Measurements from ENCODE around the gene CEP170B.

Gene CEP170B

DNA sequence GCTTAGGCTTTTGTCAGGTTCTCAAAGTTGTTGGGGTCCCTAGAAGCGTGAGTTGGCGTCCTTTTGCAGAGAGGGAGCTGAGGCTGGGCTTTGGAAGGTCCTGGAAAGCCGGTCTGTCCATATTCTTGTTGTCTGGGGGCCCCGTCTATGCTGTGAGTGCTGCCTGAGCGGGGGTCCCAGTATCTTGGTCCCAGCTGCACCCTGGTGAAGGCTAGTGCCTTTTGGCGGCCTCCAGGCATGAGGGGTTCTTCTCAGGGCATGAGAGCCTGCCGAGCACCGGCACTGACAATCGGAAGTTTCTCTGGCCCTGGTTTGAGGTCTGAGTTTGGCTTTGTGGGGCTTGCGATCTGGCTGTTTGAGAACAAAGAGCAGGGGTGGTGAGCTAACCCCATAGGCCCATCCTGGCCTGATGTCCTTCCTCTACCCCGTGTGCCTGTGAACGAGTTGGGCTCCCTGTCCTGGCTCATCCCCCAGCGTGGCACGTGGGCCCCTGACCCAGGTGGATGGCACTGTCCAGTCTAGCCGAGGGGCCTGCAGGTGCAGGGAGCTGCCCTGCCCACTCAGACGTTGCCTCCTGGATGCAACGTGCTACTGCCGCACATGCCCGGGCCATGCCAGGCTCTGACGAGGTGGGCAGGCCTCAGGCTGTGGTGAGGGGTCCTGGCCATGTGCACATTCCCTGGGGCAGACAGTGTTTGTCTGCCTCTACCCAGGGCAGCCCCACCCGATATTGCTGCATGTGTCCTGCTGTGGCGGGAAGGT, 3.9 kb downstream of the CEP170B start:
- TF ChIP-seq, protein P1, sequence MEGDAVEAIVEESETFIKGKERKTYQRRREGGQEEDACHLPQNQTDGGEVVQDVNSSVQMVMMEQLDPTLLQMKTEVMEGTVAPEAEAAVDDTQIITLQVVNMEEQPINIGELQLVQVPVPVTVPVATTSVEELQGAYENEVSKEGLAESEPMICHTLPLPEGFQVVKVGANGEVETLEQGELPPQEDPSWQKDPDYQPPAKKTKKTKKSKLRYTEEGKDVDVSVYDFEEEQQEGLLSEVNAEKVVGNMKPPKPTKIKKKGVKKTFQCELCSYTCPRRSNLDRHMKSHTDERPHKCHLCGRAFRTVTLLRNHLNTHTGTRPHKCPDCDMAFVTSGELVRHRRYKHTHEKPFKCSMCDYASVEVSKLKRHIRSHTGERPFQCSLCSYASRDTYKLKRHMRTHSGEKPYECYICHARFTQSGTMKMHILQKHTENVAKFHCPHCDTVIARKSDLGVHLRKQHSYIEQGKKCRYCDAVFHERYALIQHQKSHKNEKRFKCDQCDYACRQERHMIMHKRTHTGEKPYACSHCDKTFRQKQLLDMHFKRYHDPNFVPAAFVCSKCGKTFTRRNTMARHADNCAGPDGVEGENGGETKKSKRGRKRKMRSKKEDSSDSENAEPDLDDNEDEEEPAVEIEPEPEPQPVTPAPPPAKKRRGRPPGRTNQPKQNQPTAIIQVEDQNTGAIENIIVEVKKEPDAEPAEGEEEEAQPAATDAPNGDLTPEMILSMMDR (IDR thresholded peaks at IDR 0.05; ENCODE audit: borderline replicate concordance, insufficient read depth, low read depth, low read length) = no peak
- no peak overlapping the region for H3K4me3 ChIP-seq (ENCODE audit: low read depth, low read length)

DNA sequence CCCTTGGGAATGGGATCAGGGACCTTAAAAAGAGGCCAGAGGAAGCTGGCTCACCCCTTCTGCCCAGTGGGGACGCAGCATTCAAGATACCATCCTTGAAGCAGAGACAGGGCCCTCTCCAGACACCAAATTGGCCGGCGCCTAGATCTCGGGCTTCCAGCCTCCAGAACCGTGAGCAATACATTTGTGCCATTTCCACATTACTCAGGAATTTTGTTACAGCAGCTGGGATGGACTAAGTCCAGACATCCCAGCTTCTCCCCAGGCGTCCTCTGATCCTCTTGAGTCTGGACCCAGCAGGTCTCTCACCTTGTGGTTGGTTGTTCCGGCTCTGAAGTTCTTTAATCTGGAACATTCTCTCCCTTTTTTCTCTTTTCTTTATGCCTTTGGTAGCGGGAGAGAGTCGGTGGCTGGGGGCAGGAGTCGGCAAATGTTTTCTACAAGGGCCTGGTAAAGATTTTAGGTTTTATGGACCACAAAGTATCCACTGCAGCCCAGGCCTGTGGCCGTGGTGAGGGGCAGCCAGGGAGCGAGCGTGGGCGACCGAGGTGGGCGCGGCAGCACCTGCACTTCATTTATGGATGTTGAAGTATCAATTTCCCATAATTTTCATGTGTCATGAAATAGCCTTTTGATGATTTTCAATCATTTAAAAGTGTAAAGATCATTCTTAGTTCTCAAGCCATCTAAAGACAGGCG, 4.8 kb downstream of the CEP170B start:
- TF ChIP-seq, protein P1 (IDR thresholded peaks at IDR 0.05; ENCODE audit: borderline replicate concordance, insufficient read depth, low read depth, low read length) = no peak
- H3K4me3 ChIP-seq (ENCODE audit: low read depth, low read length) = no peak overlapping the region

DNA sequence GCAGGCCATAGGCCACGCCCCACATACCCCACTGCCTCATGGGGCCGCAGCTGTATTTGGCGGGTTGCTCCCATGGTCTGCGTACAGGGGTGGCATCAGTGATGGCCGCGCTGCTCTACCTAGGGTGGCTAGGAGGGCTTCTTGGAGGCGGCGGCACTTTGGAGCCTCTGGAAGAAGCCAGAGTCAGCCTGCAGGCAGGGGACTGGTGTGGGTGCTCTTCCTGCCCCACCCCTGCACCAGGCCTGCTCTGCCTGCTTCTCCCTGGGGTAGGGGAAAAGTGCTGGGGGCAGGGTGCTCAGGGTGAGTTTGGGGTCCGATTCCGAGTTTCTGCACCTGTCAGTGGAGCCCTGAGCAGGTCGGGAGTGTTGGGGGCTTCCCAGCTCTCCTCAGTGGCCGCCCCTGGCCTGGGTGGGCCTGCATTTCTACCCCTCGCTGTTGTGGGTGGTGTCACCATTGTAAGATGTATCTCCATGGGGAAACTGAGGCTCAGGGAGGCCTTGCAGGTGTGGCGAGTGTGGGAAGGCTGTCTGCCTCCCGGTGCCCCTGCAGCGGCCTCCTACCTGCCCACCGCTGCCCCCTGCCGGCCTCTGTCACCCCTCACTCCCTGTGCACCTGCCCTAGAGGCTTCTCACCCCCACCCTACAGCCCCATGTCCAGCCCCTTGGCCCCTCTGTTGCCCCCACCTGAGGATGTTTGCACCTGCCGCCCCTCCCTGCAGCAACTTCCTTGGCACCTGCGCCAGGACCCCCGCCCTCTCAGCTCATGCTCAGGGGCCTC, 5.5 kb downstream of the CEP170B start:
- no peak overlapping the region for H3K4me3 ChIP-seq (ENCODE audit: low read depth, low read length)
- TF ChIP-seq, protein P1 (IDR thresholded peaks at IDR 0.05; ENCODE audit: borderline replicate concordance, insufficient read depth, low read depth, low read length) = peak; percentile 71

DNA sequence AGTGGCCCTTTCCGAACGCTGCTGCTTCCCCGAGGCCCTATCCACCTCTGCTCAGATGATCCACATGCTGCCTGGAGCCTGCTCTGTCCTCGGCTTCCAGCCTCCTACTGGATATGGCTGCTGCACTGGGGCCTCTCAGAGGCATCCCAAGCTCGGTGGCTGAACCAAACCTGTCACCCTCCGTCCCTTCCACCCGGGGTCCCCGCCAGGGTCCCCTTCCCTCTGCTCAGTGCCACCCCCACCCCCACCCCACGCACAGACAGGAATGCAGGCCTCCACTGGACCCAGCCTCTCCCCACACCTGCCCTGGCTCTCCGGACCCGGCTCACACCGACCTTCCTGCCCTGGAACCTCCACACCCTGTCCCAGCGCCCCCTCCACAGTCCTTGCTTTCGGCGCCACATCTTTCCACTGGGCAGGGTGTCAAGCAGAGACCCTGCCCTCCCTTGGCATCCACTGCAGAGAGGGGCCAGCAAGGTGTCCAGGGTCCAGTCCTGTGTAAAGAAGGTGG, 6.1 kb downstream of the CEP170B start:
- no peak overlapping the region for H3K4me3 ChIP-seq (ENCODE audit: low read depth, low read length)
- TF ChIP-seq, protein P1 (IDR thresholded peaks at IDR 0.05; ENCODE audit: borderline replicate concordance, insufficient read depth, low read depth, low read length) = no peak

DNA sequence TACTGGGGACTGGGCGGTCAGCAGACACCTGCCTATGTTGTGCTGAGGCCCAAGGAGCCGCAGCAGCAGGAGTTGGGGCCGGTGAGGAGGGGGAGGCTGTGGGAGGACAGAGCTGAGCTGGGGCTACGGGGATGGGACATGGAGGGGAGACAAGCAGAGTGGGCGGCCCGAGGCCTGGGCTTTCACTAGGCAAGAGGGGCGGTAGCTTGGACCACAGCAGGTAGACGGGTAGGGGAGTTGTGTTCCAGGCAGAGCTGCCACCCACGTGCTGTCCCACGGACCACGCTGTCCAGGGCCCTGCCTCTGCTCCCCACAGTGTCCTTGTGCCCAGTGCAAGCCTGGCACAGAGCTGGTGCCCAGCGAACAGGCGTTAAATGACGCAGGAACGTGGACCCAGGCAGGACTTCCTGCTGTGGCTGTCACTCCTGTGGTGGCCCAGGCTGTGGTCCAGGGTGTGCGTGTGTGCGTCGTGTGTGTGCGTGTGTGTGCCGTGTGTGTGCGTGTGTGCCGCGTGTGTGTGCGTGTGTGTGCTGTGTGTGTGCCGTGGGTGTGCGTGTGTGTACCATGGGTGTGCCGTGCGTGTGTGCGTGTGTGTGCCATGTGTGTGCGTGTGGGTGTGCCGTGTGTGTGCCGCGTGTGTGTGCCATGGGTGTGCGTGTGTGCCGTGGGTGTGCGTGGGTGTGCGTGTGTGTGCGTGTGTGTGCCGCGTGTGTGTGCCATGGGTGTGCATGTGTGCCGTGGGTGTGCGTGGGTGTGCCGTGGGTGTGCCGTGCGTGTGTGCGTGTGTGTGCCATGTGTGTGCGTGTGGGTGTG, 6.8 kb downstream of the CEP170B start:
- TF ChIP-seq, protein P1 (IDR thresholded peaks at IDR 0.05; ENCODE audit: borderline replicate concordance, insufficient read depth, low read depth, low read length) = no peak
- H3K4me3 ChIP-seq (ENCODE audit: low read depth, low read length) = no peak overlapping the region
